ENCODE measurements around the gene ADAMTSL1. TPM values are rescaled to one million over a fixed set of nuclear protein-coding genes. Genes with fewer than 3 reads are reported as not detected.

ADAMTSL1 gene
- total RNA-seq, 2 donors from 2014 or later, result 13.5 to 18.9 TPM

- intact Hi-C loops (cut with DNase I, micrococcal nuclease), result no loop called here
- no peak for ATAC-seq
- no peak for DNase-seq
Measured at GRCh38 chr9:18805386-18805785, 331.4 kb downstream of the ADAMTSL1 start.

- intact Hi-C loops (cut with DNase I, micrococcal nuclease), result no loop called here
- ATAC-seq (no peak), DNase-seq (no peak)
Measured at GRCh38 chr9:18806232-18807080, 332.5 kb downstream of the ADAMTSL1 start.

- intact Hi-C loops (cut with DNase I, micrococcal nuclease), result no loop called here
- peak; percentile 93 for ATAC-seq
Measured at GRCh38 chr9:18810581-18810980, 336.6 kb downstream of the ADAMTSL1 start.

GRCh38 chr9:18811171-18811570 is 337.2 kb downstream of the ADAMTSL1 start:
- no peak for DNase-seq
- intact Hi-C loops (cut with DNase I, micrococcal nuclease), result no loop called here
- ATAC-seq, result peak; percentile 5

More at GRCh38 chr9:18810581-18810980, 336.6 kb downstream of the ADAMTSL1 start:
- no peak for DNase-seq

- DNase-seq, result no peak
- ATAC-seq, result no peak
- intact Hi-C loops (cut with DNase I, micrococcal nuclease), result no loop called here
Measured at GRCh38 chr9:18819418-18819817, 345.5 kb downstream of the ADAMTSL1 start.

GRCh38 chr9:18820566-18821095 is 346.7 kb downstream of the ADAMTSL1 start:
- ATAC-seq, result no peak
- intact Hi-C loops (cut with DNase I, micrococcal nuclease), result no loop called here
- DNase-seq, result no peak

- intact Hi-C loops (cut with DNase I, micrococcal nuclease), result no loop called here
- peak; percentile 72 for ATAC-seq
- DNase-seq, result no peak
Measured at GRCh38 chr9:18821788-18822187, 347.8 kb downstream of the ADAMTSL1 start.

- DNase-seq (peak in 1 of 2 donors; percentile 39), ATAC-seq (peak; percentile 81)
- intact Hi-C loops (cut with DNase I, micrococcal nuclease), result no loop called here
Measured at GRCh38 chr9:18822850-18823249, 348.9 kb downstream of the ADAMTSL1 start.

GRCh38 chr9:18824095-18824666 is 350.2 kb downstream of the ADAMTSL1 start:
- intact Hi-C loops (cut with DNase I, micrococcal nuclease), result no loop called here
- ATAC-seq (peak; percentile 59), DNase-seq (no peak)

- no peak for ATAC-seq
- intact Hi-C loops (cut with DNase I, micrococcal nuclease), result no loop called here
- DNase-seq, result no peak
Measured at GRCh38 chr9:18825656-18826170, 351.8 kb downstream of the ADAMTSL1 start.

GRCh38 chr9:18826248-18826647 is 352.3 kb downstream of the ADAMTSL1 start:
- intact Hi-C loops (cut with DNase I, micrococcal nuclease), result no loop called here
- ATAC-seq, result no peak

GRCh38 chr9:18829066-18829465 is 355.1 kb downstream of the ADAMTSL1 start:
- DNase-seq, result no peak

More at GRCh38 chr9:18826248-18826647, 352.3 kb downstream of the ADAMTSL1 start:
- no peak for DNase-seq

GRCh38 chr9:18829873-18830272 is 355.9 kb downstream of the ADAMTSL1 start:
- DNase-seq, result no peak
- intact Hi-C loops (cut with DNase I, micrococcal nuclease), result no loop called here
- ATAC-seq, result no peak

More at GRCh38 chr9:18829066-18829465, 355.1 kb downstream of the ADAMTSL1 start:
- intact Hi-C loops (cut with DNase I, micrococcal nuclease), result no loop called here
- no peak for ATAC-seq

- DNase-seq, result no peak
- intact Hi-C loops (cut with DNase I, micrococcal nuclease), result no loop called here
Measured at GRCh38 chr9:18834740-18835361, 360.9 kb downstream of the ADAMTSL1 start.

GRCh38 chr9:18837402-18837801 is 363.4 kb downstream of the ADAMTSL1 start:
- intact Hi-C loops (cut with DNase I, micrococcal nuclease), result no loop called here
- no peak for ATAC-seq
- no peak for DNase-seq

More at GRCh38 chr9:18834740-18835361, 360.9 kb downstream of the ADAMTSL1 start:
- ATAC-seq, result no peak

- DNase-seq, result peak; percentile 25 to 54
- ATAC-seq, result peak; percentile 57
- intact Hi-C loops (cut with DNase I, micrococcal nuclease), result no loop called here
Measured at GRCh38 chr9:18847576-18848275, 373.8 kb downstream of the ADAMTSL1 start.

GRCh38 chr9:18848657-18849056 is 374.7 kb downstream of the ADAMTSL1 start:
- intact Hi-C loops (cut with DNase I, micrococcal nuclease), result no loop called here
- no peak for DNase-seq
- no peak for ATAC-seq

- peak in 1 of 2 donors; percentile 58 for DNase-seq
- intact Hi-C loops (cut with DNase I, micrococcal nuclease), result no loop called here
- ATAC-seq, result peak; percentile 60
Measured at GRCh38 chr9:18849270-18849669, 375.3 kb downstream of the ADAMTSL1 start.
